H9 (cell line): ENCODE measurements around the gene PIAS4. TPM values are rescaled to one million over a fixed set of nuclear protein-coding genes. Genes with fewer than 3 reads are reported as not detected.
A peak's percentile ranks its signal among the peaks of the same experiment; 100 is the strongest.

Experiments
- DNase-seq: peaks from one replicate; pipeline ENCODE4 v3.0.0-alpha.2; 2017
- H2AFZ ChIP-seq: one replicate; pipeline ENCODE4 v1.6.1; 2013; ENCODE audit warnings: mild to moderate bottlenecking, low read length, control low read depth, moderate library complexity
- H2AK5ac ChIP-seq: 2 replicates; pipeline ENCODE4 v1.6.1; 2013; ENCODE audit warnings: low read length, control low read depth, mixed read lengths; ENCODE audit not compliant: insufficient read length
- H2BK120ac ChIP-seq: one replicate; pipeline ENCODE4 v1.6.1; 2013; ENCODE audit warnings: low read depth, mild to moderate bottlenecking, low read length, control low read depth, inconsistent platforms; ENCODE audit not compliant: poor library complexity, severe bottlenecking
- H2BK12ac ChIP-seq: 2 replicates; pipeline ENCODE4 v1.6.1; 2013; ENCODE audit warnings: low read length, control low read depth, mixed read lengths, low read depth; ENCODE audit not compliant: insufficient read length
- H2BK15ac ChIP-seq: 2 replicates; pipeline ENCODE4 v1.6.1; 2013; ENCODE audit warnings: low read depth, low read length, control low read depth
- H2BK20ac ChIP-seq: one replicate; pipeline ENCODE4 v1.6.1; 2013; ENCODE audit warnings: low read depth, mild to moderate bottlenecking, low read length, control low read depth, inconsistent platforms; ENCODE audit not compliant: poor library complexity, severe bottlenecking
- H2BK5ac ChIP-seq: 2 replicates; pipeline ENCODE4 v1.6.1; 2013; ENCODE audit warnings: low read length, control low read depth, mixed read lengths; ENCODE audit not compliant: insufficient read length
- H3K14ac ChIP-seq: 2 replicates; pipeline ENCODE4 v1.6.1; 2013; ENCODE audit warnings: low read length, control low read depth; ENCODE audit not compliant: insufficient read depth
- H3K18ac ChIP-seq: 2 replicates; pipeline ENCODE4 v1.6.1; 2013; ENCODE audit warnings: low read depth, mild to moderate bottlenecking, mixed read lengths, low read length, control low read depth; ENCODE audit not compliant: insufficient read length
- H3K23ac ChIP-seq: 2 replicates; pipeline ENCODE4 v1.6.1; 2013; ENCODE audit warnings: low read length, control low read depth, mixed read lengths, low read depth; ENCODE audit not compliant: insufficient read length
- H3K23me2 ChIP-seq: 2 replicates; pipeline ENCODE4 v1.6.1; 2013; ENCODE audit warnings: low read depth, mild to moderate bottlenecking, mixed read lengths, low read length, control low read depth; ENCODE audit not compliant: insufficient read length, poor library complexity, severe bottlenecking
- H3K27ac ChIP-seq: 2 replicates; pipeline ENCODE4 v1.5.1; 2013; ENCODE audit warnings: low read length, control low read depth, mixed read lengths, low read depth; ENCODE audit not compliant: insufficient read length
- H3K27me3 ChIP-seq: 2 replicates; pipeline ENCODE4 v1.6.1; 2013; ENCODE audit warnings: low read length, control low read depth, inconsistent platforms; ENCODE audit not compliant: insufficient read depth
- H3K4ac ChIP-seq: 2 replicates; pipeline ENCODE4 v1.6.1; 2013; ENCODE audit warnings: low read depth, mild to moderate bottlenecking, control low read depth, inconsistent platforms, low read length, moderate library complexity
- H3K4me1 ChIP-seq: 2 replicates; pipeline ENCODE4 v1.6.1; 2013; ENCODE audit warnings: low read length, control low read depth, inconsistent platforms; ENCODE audit not compliant: insufficient read depth
- H3K4me2 ChIP-seq: 2 replicates; pipeline ENCODE4 v1.6.1; 2013; ENCODE audit warnings: low read length, control low read depth, mixed read lengths; ENCODE audit not compliant: insufficient read length, insufficient read depth
- H3K56ac ChIP-seq: 2 replicates; pipeline ENCODE4 v1.6.1; 2013; ENCODE audit warnings: low read depth, mild to moderate bottlenecking, mixed read lengths, low read length, control low read depth; ENCODE audit not compliant: insufficient read length
- H3K79me1 ChIP-seq: 2 replicates; pipeline ENCODE4 v1.6.1; 2013; ENCODE audit warnings: low read depth, mild to moderate bottlenecking, moderate library complexity, low read length, control low read depth, inconsistent platforms; ENCODE audit not compliant: insufficient read depth, poor library complexity, severe bottlenecking
- H3K79me2 ChIP-seq: 2 replicates; pipeline ENCODE4 v1.6.1; 2013; ENCODE audit warnings: low read length, control low read depth, inconsistent platforms; ENCODE audit not compliant: insufficient read depth
- H3K9ac ChIP-seq: 2 replicates; pipeline ENCODE4 v1.6.1; 2013; ENCODE audit warnings: low read length, control low read depth, mixed read lengths; ENCODE audit not compliant: insufficient read length; ENCODE audit errors: extremely low read depth
- H3K9me3 ChIP-seq: one replicate; pipeline ENCODE4 v1.6.1; 2013; ENCODE audit warnings: low read depth, low read length, inconsistent platforms; ENCODE audit not compliant: control insufficient read depth
- H3T11ph ChIP-seq: one replicate; pipeline ENCODE4 v1.6.1; 2013; ENCODE audit warnings: mild to moderate bottlenecking, low read length, control low read depth, inconsistent platforms
- H4K20me1 ChIP-seq: one replicate; pipeline ENCODE4 v1.6.1; 2013; ENCODE audit not compliant: control insufficient read depth, insufficient read length, insufficient read depth
- H4K5ac ChIP-seq: 2 replicates; pipeline ENCODE4 v1.6.1; 2013; ENCODE audit warnings: low read depth, mild to moderate bottlenecking, mixed read lengths, low read length, control low read depth; ENCODE audit not compliant: insufficient read length
- H4K8ac ChIP-seq: replicated peaks from 2 replicates; pipeline ENCODE4 v1.6.1; 2013; ENCODE audit warnings: low read length, control low read depth, mixed read lengths, low read depth; ENCODE audit not compliant: insufficient read length
- H4K91ac ChIP-seq: 2 replicates; pipeline ENCODE4 v1.6.1; 2013; ENCODE audit warnings: low read depth, mild to moderate bottlenecking, moderate library complexity, mixed read lengths, low read length, control low read depth; ENCODE audit not compliant: insufficient read length
- H3K27ac Mint-ChIP-seq, 3 experiments: 2 replicates in 2 of 3; 3 replicates in 1 of 3; pipeline ENCODE4 v1.8.0; 2020 to 2021; ENCODE audit warnings: mixed read lengths in 3 of 3, mild to moderate bottlenecking in 1 of 3, moderate library complexity in 1 of 3
- H3K27me3 Mint-ChIP-seq: 2 replicates; pipeline ENCODE4 v1.8.0; 2021; ENCODE audit warnings: low read depth, mild to moderate bottlenecking, moderate library complexity, mixed read lengths
- H3K36me3 Mint-ChIP-seq, 3 experiments: 2 replicates in 2 of 3; 3 replicates in 1 of 3; pipeline ENCODE4 v1.8.0; 2020 to 2021; ENCODE audit warnings: low read depth in 3 of 3, mixed read lengths in 3 of 3; ENCODE audit not compliant: insufficient read depth in 1 of 3
- H3K4me1 Mint-ChIP-seq, 2 experiments: 2 replicates each; pipeline ENCODE4 v1.8.0; 2020; ENCODE audit warnings: mixed read lengths in 2 of 2
- H3K4me3 Mint-ChIP-seq, 2 experiments: 2 replicates in 1 of 2; 3 replicates in 1 of 2; pipeline ENCODE4 v1.8.0; 2020 to 2021; ENCODE audit warnings: mild to moderate bottlenecking in 2 of 2, mixed read lengths in 2 of 2, moderate library complexity in 1 of 2
- H3K9me3 Mint-ChIP-seq, 2 experiments: 2 replicates in 1 of 2; 3 replicates in 1 of 2; pipeline ENCODE4 v1.8.0; 2020; ENCODE audit warnings: mild to moderate bottlenecking in 2 of 2, mixed read lengths in 2 of 2, moderate library complexity in 1 of 2
- CTCF ChIP-seq: fragments of 200-600 bp; sonication (generic); conservative IDR thresholded peaks from 3 replicates; pipeline ENCODE4 v1.8.0; 2021; ENCODE audit warnings: antibody characterized with exemption, mild to moderate bottlenecking
- WGBS: extraction: QIAGEN DNeasy Blood & Tissue Kit; methylation state at CpG from one replicate; pipeline ENCODE4 v1.1.7; 2013; ENCODE audit warnings: missing lambda C conversion rate, low lambda C conversion rate, mixed read lengths; ENCODE audit not compliant: insufficient read length; ENCODE audit errors: extremely low coverage; 5-methylcytosine and 5-hydroxymethylcytosine counted together
- total RNA-seq: library from RNA; stranded (reverse); gene quantifications from 2 replicates; pipeline ENCODE4 v1.2.1, GENCODE V29; 2021

The PIAS4 gene
- total RNA-seq, 1 experiment from 2014 or later = 52.0 TPM

GRCh38 chr19:4064496-4065260 lies 57.1 kb downstream of the PIAS4 start:
- Mint-ChIP-seq H3K4me3 (peak overlapping the region; percentile 73 to 87), H3K27ac (no peak overlapping the region), H3K36me3 (peaks cover 0 to 7% (median 4%) of the 10 kb centered on the region in 3 experiments; a peak in 2 of 7 replicates), H3K4me1 (peaks cover 11 to 28% of the 10 kb centered on the region in 2 experiments), H3K9me3 (no peaks in the 10 kb centered on the region; a peak in 2 of 5 replicates), H3K27me3 (peaks cover 22% of the 10 kb centered on the region)
- Histone ChIP-seq H3T11ph (no peak overlapping the region), H2AK5ac (no peak overlapping the region), H3K4me1 (no peaks in the 10 kb centered on the region; the same call in 1 of the 2 replicates), H4K20me1 (peaks cover 3% of the 10 kb centered on the region), H2BK20ac (no peak overlapping the region), H3K4me2 (peak overlapping the region; percentile 36), H3K4ac (no peak overlapping the region), H3K9ac (peak overlapping the region; percentile 46), H3K23ac (no peak overlapping the region), H4K5ac (no peak overlapping the region), H3K79me1 (peaks cover 6% of the 10 kb centered on the region), H4K91ac (no peak overlapping the region), H3K9me3 (no peaks in the 10 kb centered on the region), H2BK15ac (no peak overlapping the region), H3K18ac (peak overlapping the region; percentile 38), H3K79me2 (peaks cover 31% of the 10 kb centered on the region; the same call in 1 of the 2 replicates), H3K27ac (no peak overlapping the region), H3K56ac (no peak overlapping the region), H3K27me3 (peaks cover 10% of the 10 kb centered on the region; the same call in 1 of the 2 replicates), H2AFZ (no peak overlapping the region), H2BK12ac (no peak overlapping the region), H2BK5ac (no peak overlapping the region), H4K8ac (no peak overlapping the region), H3K14ac (peak overlapping the region; percentile 51; the same call in 1 of the 2 replicates), H2BK120ac (no peak overlapping the region), H3K23me2 (peaks cover 15% of the 10 kb centered on the region)
- TF ChIP-seq CTCF = no peak
- no CpG with 5 or more reads among the region's 57 CpGs for WGBS
- peak; percentile 42 for DNase-seq
